ELF-1 (cell line): ENCODE measurements around the gene PVRIG.
A peak's percentile ranks its signal among the peaks of the same experiment; 100 is the strongest.
"Not testable (repeated sequence)": the region's sequence is repeated elsewhere in the genome, so short reads cannot be mapped to it uniquely, and the experiment has no call there.

ENCODE experiments used
- DNase-seq: peaks from one replicate; pipeline ENCODE4 v3.0.0-alpha.2; 2016; ENCODE audit warnings: low read depth, low spot score

Gene PVRIG

DNA sequence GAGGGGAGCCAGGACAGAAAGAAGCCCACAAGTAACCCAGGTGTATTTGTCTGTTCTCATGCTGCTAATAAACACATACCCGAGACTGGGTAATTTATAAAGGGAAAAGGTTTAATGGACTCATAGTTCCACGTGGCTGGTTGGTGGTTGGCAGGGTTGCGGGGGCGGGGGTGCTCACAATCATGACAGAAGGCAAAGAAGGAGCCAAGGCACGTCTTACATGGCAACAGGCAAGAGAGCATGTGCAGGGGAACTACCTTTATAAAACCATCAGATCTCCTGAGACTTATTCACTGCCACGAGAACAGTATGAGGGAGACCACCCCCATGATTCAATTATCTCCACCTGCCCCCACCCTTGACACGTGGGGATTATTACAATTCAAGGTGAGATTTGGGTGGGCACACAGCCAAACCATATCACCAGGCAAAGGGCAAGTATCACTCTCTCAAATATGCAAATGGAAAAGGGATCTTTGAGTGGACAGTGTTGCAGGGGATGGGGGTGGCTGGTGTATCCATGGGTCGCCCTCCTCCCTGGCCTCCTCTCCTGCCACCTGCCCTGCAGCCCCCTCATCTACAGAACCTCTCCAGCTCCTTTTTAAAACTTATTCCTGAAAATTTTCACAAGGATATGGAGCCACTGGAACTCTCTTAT is 15.0 kb downstream of the PVRIG start:
- DNase-seq, result not testable (repeated sequence)

- not testable (repeated sequence) for DNase-seq
These were observed 20.2 kb downstream of the PVRIG start for GRCh38 chr7:100239975-100240374.

GRCh38 chr7:100243385-100243784 is 23.6 kb downstream of the PVRIG start:
- DNase-seq, result not testable (repeated sequence)

GRCh38 chr7:100244988-100245605 is 25.3 kb downstream of the PVRIG start:
- DNase-seq, result not testable (repeated sequence)

GRCh38 chr7:100246121-100246864 is 26.5 kb downstream of the PVRIG start:
- DNase-seq, result not testable (repeated sequence)

- DNase-seq, result not testable (repeated sequence)
These were observed 27.1 kb downstream of the PVRIG start for GRCh38 chr7:100246865-100247137.

DNA sequence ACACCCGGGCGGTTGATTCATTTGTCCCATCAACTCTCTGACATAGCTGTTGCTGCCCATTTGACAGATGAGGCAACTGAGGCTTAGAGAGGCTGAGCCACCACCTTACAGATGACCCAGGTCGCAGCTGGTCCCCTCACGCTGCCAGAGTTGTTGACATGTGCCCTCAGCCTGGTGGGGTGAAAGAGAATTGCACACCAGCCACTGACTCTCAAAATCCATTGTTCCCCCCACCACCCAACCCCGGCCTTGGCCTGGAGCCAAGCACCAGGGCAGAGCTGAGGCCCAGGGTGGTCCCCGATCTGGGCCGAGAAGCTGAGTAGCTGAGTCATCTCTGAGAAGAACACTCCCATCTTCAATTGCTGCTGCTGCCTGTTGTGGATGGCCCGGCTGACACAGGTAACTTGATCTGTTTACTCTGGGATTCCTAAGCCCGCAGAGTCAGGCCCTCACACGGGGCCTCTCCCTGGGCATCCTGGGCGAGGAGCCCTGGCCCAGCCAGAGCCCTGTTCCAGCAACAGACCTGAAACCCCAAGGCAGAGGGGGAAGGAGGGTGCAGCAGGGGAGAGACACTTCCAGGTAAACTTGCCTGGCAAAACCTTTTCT is 27.5 kb downstream of the PVRIG start:
- peak; percentile 90 for DNase-seq

GRCh38 chr7:100248483-100248882 is 28.7 kb downstream of the PVRIG start:
- DNase-seq, result no peak

DNA sequence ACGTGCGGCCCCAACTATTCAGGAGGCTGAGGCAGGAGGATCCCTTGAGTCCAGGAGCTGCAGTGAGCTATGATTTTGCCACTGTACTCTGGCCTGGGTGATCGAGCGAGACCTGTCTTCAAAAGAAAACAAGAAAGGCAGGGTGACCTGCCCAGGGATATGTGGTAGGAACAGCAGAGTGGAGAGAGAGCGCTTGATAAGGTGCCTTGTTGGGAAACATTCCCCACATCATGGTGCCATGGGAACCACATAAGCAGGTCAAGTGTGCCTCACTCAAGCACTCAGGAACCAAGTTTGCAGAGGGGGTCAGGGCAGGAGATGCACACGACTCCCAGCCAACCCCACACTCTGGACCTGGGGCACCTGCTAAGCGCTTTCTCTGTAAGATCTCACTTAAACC is 37.3 kb downstream of the PVRIG start:
- no peak for DNase-seq

DNA sequence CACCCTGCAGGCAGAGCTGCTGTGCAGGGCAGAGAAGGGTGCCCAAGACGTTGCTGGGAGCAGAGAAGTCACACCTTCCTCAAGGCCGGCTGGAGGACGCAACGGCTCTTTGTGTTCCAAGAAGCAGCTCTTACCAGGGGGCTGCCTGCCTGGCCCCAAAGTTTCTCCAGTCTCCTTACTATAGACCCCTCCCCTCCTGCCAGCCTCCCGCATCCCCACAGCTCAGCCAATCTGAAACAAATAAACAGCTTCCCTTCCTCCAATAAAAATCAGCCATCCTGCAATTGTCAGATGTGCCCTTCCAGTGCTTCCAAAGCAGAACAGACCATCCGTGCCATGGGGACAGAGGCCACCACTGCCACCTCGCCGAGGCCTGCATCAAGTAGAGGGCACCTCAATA is 40.2 kb downstream of the PVRIG start:
- DNase-seq, result not testable (repeated sequence)

DNA sequence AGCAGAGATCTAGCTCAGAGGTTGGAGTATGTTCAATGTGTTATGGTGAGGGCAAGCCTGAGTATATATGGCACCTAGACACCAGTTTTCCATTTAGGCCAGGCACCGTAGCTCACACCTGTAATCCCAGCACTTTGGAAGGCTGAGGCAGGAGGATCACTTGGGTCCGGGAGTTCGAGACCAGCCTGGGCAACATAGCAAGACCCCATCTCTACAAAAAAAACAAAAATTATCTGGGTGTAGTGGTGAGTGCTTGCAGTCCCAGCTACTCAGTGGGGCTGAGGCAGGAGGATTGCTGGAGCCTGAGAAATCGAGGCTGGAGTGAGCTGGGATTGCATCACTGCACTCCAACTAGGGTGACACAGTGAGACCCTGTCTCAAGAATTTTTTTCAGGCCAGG is 43.1 kb downstream of the PVRIG start:
- DNase-seq, result not testable (repeated sequence)

GRCh38 chr7:100264223-100264622 is 44.5 kb downstream of the PVRIG start:
- not testable (repeated sequence) for DNase-seq

DNA sequence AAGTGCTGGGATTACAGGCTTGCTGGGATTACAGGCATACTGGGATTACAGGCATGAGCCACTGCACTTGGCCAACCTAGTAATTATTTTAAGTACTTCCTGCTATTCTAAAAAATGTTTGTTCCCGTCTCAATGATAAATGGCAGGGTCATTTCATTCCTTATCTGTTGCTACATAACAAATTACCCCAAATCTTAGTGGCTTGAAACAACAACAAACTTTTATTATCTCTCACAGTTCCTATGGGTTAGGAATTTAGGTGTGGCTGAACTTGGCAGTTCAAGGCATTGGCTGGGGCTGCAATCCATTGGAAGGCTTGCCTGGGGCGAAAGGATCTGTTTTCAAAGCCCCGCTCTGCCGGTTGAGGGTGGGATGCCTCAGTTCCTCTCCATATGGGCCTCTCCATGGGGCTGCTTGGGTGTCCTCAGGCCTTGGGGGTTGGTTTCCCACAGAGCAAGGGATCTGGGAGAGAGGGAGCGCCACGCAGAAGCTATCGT is 45.0 kb downstream of the PVRIG start:
- peak; percentile 84 for DNase-seq

GRCh38 chr7:100265851-100266250 is 46.1 kb downstream of the PVRIG start:
- DNase-seq, result not testable (repeated sequence)

- DNase-seq, result peak; percentile 64
These were observed 47.0 kb downstream of the PVRIG start for GRCh38 chr7:100266576-100267354.

- DNase-seq, result no peak
These were observed 47.9 kb downstream of the PVRIG start for GRCh38 chr7:100267648-100268047.

- not testable (repeated sequence) for DNase-seq
These were observed 49.1 kb downstream of the PVRIG start for GRCh38 chr7:100268882-100269281.

- DNase-seq, result peak; percentile 82
These were observed 49.7 kb downstream of the PVRIG start for GRCh38 chr7:100269306-100270045.

DNA sequence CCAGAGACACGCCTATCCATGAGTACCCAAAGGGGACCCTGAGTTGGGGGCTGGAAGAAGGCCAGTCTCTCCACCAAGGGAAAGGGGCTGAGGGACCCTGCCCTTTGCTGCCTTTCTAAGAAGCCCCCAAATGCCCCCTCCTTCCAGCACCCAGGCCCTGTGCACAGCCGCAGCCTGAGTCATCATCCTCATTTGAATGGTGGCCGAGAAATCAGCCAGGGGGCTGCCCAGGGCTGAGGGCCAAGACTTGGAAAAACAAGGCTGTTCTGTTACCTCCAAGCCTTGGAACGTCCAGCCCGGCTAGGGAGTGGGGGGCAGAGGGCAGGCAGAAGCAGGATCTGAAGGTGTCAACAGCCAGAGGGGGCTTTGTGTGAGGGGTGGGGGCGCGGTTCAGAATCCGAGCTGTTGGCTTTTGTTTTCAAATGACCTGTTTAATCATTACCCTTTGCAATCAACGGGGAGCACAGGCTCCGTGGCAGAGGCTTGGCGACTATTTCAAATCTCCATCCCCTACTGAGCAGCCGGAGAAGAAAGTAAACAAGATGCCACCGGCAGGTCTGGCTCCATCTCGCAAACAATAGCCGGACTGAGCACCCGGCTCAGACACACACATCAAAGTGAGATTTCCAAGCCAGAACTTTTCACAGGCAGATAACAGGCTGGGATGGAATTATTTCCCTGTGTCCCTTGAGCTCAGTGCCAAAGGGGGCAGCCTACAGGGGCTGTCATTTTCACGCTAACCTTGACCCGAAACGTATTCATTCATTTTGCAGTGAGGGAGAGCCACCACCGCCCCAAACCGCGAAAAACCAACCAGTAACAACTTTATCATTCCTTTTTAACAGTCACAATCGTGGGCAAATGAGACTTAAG is 50.5 kb downstream of the PVRIG start:
- peak; percentile 70 for DNase-seq
